UCSD-AML1 (cell line): ENCODE results near the gene ADORA1.

Source experiments
- DNase-seq: peaks from one replicate; lab custom pipeline; 2025; ENCODE audit not compliant: unreplicated experiment; lab: John Stamatoyannopoulos, UW

Gene ADORA1

DNA sequence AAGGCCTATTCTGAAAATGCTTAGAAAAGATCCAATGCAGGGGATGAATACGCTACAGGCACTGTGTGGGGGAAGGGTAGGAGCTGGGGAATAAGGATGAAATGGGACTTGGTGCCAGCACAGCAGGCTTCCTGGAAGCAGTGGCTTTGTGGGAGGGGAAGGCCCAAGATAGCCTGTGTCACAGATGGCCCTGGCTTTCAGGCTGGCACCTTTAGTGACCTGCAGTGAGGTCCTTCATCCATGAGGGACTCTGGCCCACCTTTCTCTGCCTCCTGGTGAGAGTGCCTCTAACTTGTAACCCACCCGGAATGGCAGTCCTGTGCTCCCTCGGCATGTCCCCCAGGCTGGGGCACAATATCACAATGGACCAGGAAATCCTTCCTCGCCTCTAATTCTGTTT is 58.1 kb downstream of the ADORA1 start:
- DNase-seq, result no peak

DNA sequence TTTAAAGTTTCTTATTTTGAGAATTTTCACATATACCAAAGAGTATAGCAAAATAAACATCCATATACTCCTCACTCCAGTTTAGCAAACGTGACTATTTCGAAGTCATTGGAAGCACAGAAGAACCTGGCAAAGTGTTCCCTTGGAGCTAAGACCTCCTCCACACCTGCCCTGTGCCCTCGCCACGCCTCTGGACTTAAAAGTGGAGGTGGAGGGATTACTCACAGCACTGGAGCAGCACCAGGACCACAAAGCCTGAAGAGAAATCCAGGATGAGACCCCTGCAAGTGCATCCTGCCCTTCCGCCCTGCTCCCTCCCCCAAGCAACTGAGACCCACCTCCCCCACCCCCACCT is 58.5 kb downstream of the ADORA1 start:
- DNase-seq, result no peak

DNA sequence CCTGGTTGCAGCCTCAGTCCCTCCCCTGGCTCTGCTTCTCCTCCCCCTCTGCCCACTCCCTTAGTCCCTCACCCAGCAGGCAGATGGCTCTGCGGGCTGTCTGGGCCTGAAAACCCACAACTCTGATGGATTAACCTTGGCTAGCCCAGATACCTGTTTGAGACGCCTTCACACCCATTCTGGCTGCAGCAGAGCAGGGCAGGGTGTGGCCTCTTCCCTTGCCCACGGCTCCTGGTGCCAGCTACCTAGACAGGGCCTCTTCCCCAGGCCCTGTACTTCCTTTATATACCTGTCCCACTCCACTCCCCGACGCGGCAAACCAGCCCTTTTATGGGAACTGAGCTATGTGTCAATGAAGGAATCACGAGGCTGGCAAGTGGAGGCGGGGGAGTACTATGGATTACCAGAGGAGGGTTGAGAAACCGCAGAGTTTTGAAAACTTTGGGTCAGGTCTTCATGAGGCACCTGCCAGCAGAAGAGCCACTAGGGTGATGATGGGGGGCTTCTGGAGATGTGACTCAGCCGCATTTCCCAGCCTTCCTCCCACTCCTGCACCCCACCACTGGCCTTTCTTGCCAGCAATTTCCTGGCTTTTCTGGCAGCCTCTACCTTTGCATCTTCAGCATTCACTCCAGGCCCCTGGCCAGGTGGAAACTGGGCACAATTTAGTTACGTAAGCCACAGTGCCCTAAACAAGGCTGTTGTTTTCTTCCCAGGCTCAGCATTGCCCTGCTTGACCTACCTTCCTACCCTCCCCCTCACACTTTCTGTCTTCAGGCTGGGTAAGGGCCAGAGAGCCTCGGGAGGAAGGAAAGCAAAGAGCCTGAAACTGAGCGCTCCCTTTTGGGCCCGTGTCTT is 59.1 kb downstream of the ADORA1 start, which contains the start of gene CHI3L1:
Gene CHI3L1, minus strand, starts transcription at position 259 of the 858 bp plus-strand sequence. Its CDS starts 81 bp downstream, at position 178.
- peak; percentile 30 for DNase-seq

GRCh38 chr1:203187304-203187685 is 59.8 kb downstream of the ADORA1 start:
- no peak for DNase-seq

- DNase-seq, result no peak
Measured at GRCh38 chr1:203187689-203188264, 60.3 kb downstream of the ADORA1 start.

DNA sequence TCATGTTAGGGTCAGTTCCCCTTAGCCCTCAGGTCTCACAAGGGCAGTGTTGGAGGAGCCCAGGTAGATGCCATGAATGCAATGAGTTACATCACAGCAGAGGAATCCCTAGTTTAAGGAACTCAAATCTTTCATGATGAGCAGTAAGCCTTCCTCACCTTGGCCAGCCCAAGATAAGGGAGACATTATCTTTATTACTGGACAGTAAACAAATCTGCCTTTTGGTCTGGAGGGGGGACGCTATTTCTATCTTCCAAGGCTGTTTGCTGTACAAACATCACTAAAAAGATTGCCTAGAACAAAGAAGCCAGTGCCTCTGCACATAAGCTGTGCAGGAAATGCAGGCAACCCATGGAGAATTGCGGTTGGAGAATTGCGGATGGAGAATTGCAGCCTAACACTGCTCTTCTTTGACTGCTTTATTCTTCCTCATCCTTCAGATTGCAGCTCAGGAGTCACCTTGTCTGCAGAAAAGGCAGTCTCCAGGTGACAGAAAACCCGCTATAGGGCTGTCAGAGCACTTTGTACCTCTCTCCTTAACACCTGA is 61.2 kb downstream of the ADORA1 start:
- no peak for DNase-seq

DNA sequence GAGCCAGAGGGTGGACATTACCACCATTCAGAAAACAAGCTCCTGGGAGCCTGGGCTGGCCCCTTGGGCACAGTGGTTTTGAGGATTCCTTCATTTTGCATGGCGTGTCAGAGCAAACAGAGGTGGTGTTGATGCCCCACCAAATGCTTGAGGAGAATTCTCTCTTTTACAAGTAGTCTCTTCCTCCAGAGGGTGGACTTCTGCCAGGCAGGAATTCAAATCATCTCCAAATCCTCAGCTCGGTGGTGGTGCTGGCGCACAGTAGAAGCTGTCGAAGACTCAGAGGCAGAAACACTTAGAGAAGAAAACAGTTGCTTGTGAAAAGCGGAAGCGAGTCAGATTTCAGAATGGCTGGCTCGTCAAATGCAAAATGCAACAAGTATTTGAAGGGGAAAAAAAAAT is 62.4 kb downstream of the ADORA1 start:
- no peak for DNase-seq

GRCh38 chr1:203190949-203191348 is 63.4 kb downstream of the ADORA1 start:
- no peak for DNase-seq

DNA sequence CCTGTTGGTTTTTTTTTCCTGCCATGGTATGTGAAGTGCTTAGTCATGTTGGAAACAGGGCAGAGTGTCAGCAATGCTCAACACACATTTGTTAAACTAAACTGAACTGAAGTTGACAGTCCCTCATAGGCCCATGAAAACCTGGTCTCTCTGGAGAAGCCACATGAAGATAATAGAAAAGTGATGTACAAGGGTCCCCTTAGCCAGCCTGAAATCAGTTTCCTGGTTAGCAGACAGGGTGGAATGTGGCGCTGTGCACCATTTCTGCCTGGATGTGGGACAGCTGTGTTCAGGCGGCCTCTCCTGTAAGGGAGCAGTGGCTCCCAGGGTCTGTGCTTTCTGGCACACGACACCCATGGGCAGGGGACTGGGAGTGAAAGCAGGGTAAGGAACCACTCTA is 68.8 kb downstream of the ADORA1 start:
- DNase-seq, result no peak

GRCh38 chr1:203197625-203198024 is 70.1 kb downstream of the ADORA1 start:
- no peak for DNase-seq

- DNase-seq, result no peak
Measured at GRCh38 chr1:203199002-203199401, 71.5 kb downstream of the ADORA1 start.

DNA sequence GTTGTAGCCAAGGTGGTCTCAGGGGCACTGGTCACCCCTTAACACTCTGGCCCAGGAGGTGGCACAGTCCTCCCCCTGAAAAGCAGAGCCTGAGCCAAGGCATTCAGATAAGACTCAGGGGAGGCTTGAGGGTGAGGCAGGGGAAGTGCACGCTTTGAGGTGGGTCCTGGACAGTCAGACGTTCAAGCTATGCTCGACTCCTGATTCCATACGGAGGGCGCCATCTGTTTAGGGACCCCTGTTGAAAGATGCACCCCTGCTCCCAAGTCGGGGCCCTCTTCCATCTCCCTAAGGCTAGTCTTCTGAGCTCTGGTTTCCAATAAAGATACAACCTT is 71.9 kb downstream of the ADORA1 start:
- DNase-seq, result no peak

GRCh38 chr1:203199816-203200571 is 72.5 kb downstream of the ADORA1 start:
- DNase-seq, result no peak

DNA sequence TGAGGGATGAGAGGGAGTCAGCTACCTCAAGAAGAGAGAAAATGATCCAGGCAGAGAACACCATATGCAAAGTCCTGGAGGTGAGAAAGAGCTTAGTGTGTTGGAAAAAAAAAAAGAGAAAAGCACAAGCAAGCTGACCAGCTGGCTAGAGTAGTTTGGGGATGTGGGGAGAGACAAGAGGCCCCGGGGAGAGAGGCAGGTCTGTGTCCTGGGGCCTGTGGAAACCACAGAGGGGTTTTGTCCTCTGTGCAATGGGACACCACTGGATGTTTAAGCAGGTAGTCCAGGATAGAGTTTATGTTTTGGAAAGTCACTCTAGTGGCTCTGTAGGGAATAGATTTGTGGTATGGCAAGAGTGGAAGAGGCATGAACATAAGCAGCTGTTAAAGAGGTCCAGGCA is 73.4 kb downstream of the ADORA1 start:
- no peak for DNase-seq

DNA sequence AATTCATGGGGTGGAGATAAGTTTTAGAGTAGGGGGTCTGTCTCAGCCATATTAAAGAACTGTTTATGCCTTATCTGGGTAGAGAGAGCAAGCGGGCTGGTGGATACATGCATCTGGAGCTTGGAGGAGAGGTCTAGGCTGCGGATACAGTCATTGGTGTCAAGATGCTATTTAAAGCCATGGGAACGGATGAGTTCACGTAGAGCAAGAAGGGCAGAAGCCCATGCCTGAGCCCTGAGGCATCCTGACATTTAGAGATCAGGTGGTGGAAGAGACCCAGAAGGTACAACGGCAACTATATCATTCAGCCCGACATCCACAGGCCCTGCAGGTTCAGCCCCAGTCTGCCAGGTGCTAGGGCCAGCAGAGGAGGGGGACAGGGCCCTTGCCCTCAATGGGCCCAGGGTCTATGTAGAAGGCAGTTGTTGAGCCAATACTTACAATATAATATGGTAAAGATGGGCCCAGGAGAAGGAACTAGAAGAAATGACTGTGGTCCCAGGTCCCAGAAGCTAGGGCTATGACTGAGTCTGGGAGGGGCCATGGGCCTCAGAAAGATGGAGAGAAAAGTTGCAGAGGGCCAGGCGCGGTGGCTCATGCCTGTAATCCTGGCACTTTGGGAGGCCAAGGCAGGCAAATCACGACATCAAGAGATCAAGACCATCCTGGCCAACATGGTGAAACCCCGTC is 74.1 kb downstream of the ADORA1 start:
- no peak for DNase-seq

GRCh38 chr1:203202431-203203245 is 75.1 kb downstream of the ADORA1 start:
- DNase-seq, result no peak

- no peak for DNase-seq
Measured at GRCh38 chr1:203204756-203205155, 77.2 kb downstream of the ADORA1 start.

DNA sequence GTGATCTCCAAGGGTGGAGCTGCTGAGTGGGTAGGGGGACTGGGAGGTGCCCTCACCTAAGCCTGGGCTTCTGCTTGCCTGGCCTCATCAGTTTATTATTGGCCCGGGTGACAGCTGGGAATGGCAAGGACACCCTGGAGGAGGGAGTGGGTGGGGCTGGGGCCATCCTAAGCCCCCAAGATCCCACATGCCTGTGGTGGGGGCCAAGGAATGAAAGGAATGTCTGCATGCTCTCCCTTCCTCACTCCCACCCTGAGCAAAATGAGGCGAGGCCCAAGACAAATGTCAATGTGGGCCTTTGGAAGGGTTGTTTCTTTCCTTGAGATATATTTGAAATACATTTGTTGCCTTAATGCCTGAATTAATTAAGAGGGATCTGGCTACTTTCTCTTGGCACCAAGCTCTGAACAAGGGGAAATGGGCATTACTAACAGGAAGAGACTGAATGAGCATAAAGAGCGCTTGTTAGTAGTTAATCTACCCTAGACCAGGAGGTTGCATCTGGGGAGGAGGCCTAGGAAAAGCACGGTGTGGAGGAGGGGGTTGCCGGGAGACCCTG is 78.7 kb downstream of the ADORA1 start:
- no peak for DNase-seq

- DNase-seq, result no peak
Measured at GRCh38 chr1:203207751-203208150, 80.2 kb downstream of the ADORA1 start.

GRCh38 chr1:203208181-203208580 is 80.7 kb downstream of the ADORA1 start:
- no peak for DNase-seq
